Midbrain (tissue), 1 donor: ENCODE results near the gene GPC5.

Experiments
- DNase-seq: peaks from one replicate; lab custom pipeline; 2025; lab: John Stamatoyannopoulos, UW

The GPC5 gene

DNA sequence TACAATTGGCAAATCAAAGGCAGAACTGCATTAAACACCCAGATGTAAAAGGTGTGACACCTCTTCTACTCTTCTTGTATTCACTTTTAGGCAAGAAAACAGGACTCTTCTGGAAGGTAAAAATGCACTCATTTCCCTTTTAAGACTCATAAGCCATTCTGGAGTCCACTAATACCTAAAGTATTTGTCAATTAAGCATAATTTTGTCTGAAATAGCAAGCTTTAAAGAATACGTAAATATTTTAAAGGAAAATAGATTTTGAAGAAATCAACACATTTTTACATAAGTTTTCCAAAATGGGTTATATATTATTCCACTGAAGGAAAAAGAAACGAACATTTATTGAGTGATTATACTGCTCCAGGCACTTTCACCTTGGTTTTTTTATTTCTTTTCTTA is 1166.5 kb downstream of the GPC5 start:
- DNase-seq, result no peak

GRCh38 chr13:92566767-92567166 is 1168.3 kb downstream of the GPC5 start:
- DNase-seq, result no peak

GRCh38 chr13:92572190-92572589 is 1173.8 kb downstream of the GPC5 start:
- DNase-seq, result no peak

- peak; percentile 28 for DNase-seq
Observed at GRCh38 chr13:92573467-92574057, 1175.1 kb downstream of the GPC5 start.

- DNase-seq, result no peak
Observed at GRCh38 chr13:92574499-92574898, 1176.1 kb downstream of the GPC5 start.

DNA sequence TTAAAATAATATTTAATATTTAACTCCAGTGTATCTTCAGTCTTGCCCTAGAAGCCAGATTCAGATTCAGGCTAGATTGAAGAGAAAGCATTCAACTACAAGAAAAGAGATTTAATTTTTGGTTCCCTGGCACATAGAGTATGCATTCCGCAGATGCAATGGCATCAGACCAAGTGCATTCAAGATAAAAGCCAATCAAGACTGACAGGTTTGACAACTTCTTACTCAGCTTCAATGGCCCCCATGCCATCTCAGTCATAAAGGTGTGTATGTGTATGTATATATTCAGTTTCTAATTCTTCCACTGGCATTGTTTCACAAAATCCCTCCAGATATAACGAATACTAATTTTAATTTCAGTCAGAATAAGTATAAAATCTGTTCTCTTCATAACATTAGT is 1177.4 kb downstream of the GPC5 start:
- DNase-seq, result no peak

DNA sequence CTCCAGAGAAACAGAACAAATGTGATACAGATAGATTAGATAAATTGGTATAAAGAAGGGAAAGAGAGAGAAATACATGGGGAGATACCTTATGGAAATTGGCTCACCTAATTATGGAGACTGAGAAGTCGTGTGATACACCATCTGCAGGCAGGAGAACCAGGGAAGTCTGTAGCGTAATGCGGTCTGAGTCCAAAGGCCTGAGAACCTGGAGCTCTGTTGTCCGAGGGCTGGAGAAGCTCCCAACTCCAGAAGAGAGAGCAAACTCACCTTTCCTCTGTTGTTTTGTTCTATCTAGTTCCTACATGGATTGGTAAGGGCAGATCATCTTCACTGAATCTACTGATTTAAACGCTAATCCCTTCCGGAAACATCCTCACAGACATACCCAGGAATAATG is 1179.9 kb downstream of the GPC5 start:
- DNase-seq, result no peak

DNA sequence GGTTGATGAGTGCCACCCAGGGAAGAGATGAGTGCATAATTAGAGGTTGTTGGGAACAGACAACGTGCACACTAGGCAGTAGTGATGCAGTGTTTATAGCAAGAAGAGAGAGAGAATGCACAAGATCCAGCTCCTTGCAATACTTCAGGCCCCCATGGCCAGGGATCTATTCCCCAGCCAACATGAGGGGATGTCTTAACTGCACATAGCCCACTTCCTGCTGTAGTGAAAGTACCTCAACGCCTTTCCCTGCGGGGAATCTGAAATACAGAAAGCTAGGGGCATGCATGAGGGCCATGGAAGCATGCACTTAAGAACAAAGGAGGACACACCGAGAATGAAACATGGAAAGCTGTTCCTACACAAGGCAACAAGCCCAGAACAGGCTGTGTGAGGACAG is 1191.5 kb downstream of the GPC5 start:
- DNase-seq, result no peak

- DNase-seq, result no peak
Observed at GRCh38 chr13:92590503-92590908, 1192.1 kb downstream of the GPC5 start.

- DNase-seq, result no peak
Observed at GRCh38 chr13:92591117-92591516, 1192.7 kb downstream of the GPC5 start.

DNA sequence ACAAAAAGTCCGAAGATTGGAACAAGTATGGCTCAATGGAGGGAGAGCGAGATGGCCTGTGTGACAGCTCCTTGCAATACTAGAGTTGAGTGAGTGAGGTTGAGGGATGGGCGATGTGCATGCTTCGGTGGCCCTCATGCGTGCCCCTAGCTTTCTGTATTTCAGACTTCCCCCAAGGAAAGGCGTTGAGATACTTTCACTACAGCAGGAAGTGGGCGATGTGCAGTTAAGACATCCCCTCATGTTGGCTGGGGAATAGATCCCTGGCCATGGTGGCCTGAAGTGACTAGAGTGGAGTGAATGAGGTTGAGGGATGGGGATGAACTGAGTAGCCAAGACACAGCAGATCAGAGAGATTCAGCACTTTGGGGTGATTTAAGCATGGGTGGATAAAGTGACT is 1194.3 kb downstream of the GPC5 start:
- DNase-seq, result no peak

- no peak for DNase-seq
Observed at GRCh38 chr13:92602560-92602959, 1204.1 kb downstream of the GPC5 start.

- DNase-seq, result no peak
Observed at GRCh38 chr13:92609376-92609775, 1211.0 kb downstream of the GPC5 start.

- DNase-seq, result no peak
Observed at GRCh38 chr13:92612892-92613291, 1214.5 kb downstream of the GPC5 start.

GRCh38 chr13:92613921-92614320 is 1215.5 kb downstream of the GPC5 start:
- no peak for DNase-seq

DNA sequence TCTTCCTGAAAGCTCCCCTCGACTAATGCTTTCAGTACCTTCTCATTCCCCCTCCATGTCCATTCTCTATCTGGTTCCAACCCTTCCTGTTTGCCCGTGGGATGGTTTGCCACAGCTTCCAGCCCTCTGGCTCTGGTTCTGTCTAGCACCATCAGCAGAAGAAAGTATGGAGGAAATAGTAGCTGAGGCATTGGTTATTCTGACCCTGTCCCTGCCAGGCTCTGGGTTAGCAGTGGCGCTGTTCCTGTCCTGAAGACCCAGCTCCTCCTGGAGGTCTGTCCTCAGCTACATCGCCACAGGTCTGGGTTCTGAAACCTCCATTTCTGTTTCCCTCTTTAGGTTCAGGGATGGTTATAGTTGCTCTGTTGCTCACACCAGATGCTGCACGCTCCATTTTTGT is 1223.6 kb downstream of the GPC5 start:
- no peak for DNase-seq

DNA sequence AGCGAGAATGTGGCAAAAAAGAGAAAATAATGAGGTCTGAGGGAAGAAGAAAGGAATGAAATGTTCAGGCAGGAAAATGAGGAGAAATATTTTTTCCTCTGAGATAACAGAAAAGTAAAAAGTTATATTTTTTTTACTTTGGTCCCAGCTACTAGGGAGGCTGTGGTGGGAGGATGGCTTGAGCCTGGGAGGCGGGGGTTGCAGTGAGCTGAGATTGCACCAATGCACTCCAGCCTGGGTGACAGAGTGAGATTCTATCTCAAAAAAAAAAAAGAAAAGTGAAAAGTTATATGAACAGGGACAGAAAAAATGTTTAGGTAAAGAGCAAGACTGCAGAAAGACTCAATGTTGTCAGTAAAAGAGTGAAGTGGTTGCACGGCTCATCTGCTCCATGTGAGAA is 1224.5 kb downstream of the GPC5 start:
- DNase-seq, result no peak

DNA sequence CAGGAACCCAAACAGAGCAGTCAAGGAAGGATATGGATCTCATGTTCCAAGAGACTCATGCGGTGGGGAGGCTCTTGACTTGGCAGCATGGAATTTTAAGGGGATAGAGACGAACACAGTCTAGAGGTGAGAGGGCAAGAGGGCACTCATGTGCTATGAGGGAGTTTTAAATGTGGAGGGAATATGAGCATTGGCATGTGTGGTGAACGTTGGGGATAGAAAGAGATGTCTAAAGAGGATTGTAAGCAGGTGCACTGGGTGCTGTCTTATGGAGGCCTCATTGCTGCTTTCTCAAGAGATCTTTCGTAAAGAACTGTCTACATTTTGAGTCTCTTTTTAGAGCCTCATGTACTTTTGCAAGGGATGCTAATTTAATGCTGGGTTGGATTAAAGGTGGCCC is 1227.9 kb downstream of the GPC5 start:
- no peak for DNase-seq

- DNase-seq, result no peak
Observed at GRCh38 chr13:92640936-92641335, 1242.5 kb downstream of the GPC5 start.

DNA sequence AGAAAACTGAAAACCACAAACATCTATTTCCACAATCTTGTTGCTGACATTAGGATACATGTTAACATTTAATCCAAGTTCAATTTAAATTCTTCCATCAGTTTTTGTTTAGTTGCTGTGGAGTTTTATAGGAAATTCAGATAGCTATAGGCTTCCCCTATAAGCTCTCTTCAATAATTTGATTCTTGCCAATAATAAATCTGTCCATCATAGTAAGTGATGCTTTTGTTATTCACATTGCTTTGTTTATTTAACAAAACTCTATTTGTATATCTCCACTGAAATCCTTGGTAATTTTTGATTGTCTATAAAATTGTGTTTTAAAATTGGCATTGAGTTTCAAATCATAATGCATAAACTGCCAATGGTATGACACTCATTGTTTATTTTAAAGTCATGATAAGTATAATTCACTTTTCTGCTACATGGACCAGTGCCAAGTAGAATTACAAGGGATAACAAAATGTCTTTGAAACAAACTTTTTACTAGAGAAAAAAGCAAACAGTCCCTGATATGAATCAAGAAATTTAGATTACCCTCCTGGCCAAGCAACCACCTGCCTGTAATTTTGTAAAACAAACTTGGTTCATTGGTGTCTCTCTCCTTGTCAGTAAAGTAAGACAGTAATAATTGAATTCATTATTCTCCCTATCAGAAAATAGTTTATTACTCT is 1250.9 kb downstream of the GPC5 start:
- no peak for DNase-seq

GRCh38 chr13:92656103-92656502 is 1257.7 kb downstream of the GPC5 start:
- DNase-seq, result no peak

- DNase-seq, result no peak
Observed at GRCh38 chr13:92656648-92657047, 1258.2 kb downstream of the GPC5 start.

DNA sequence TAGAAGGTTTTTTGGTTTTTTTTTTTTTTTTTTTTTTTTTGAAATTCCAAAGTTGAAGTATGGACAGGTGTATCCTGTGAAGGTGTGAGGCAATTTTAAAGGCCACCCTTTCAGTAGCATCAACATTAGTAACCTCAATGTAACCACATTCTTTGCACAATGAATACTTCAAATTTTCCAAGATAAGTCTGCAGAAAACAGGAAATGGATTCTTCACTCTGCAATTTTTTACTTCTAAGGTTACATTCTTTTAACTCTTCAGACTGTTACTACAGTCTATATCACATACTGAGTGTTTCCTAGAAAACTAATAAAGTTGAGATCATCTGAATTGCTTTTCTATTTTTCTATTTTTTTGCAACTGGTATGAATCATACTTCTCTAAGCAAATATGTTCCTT is 1259.1 kb downstream of the GPC5 start:
- no peak for DNase-seq

GRCh38 chr13:92658293-92658692 is 1259.9 kb downstream of the GPC5 start:
- DNase-seq, result no peak
